HG03135 (cell line): ENCODE measurements around the gene SENP6.
"Not testable (repeated sequence)": the region's sequence is repeated elsewhere in the genome, so short reads cannot be mapped to it uniquely, and the experiment has no call there.

Source experiments
- ATAC-seq: cut with Tn5 transposase; IDR thresholded peaks from one replicate; pipeline ENCODE4 v1.9.1; 2021; ENCODE audit warnings: mild to moderate bottlenecking, moderate library complexity; ENCODE audit not compliant: unreplicated experiment

The SENP6 gene

GRCh38 chr6:75656479-75656878 is 54.8 kb downstream of the SENP6 start:
- ATAC-seq: peak; percentile 45

- no peak for ATAC-seq
Measured at GRCh38 chr6:75657327-75657726, 55.6 kb downstream of the SENP6 start.

- ATAC-seq: no peak
Measured at GRCh38 chr6:75666592-75666991, 64.9 kb downstream of the SENP6 start.

GRCh38 chr6:75673884-75674283 is 72.2 kb downstream of the SENP6 start:
- ATAC-seq: no peak

GRCh38 chr6:75676377-75676776 is 74.7 kb downstream of the SENP6 start:
- no peak for ATAC-seq

GRCh38 chr6:75682548-75682947 is 80.9 kb downstream of the SENP6 start:
- ATAC-seq: not testable (repeated sequence)

- ATAC-seq: not testable (repeated sequence)
Measured at GRCh38 chr6:75683005-75683404, 81.3 kb downstream of the SENP6 start.

- ATAC-seq: not testable (repeated sequence)
Measured at GRCh38 chr6:75687535-75687934, 85.9 kb downstream of the SENP6 start.

GRCh38 chr6:75687937-75688336 is 86.3 kb downstream of the SENP6 start:
- not testable (repeated sequence) for ATAC-seq

GRCh38 chr6:75689576-75689975 is 87.9 kb downstream of the SENP6 start:
- no peak for ATAC-seq

GRCh38 chr6:75691012-75691411 is 89.3 kb downstream of the SENP6 start:
- ATAC-seq: no peak

GRCh38 chr6:75693534-75693933 is 91.9 kb downstream of the SENP6 start:
- no peak for ATAC-seq

GRCh38 chr6:75694406-75694805 is 92.7 kb downstream of the SENP6 start:
- ATAC-seq: no peak

- ATAC-seq: not testable (repeated sequence)
Measured at GRCh38 chr6:75708334-75708733, 106.7 kb downstream of the SENP6 start.

- no peak for ATAC-seq
Measured at GRCh38 chr6:75711173-75711572, 109.5 kb downstream of the SENP6 start.

- ATAC-seq: no peak
Measured at GRCh38 chr6:75719133-75719532, 117.5 kb downstream of the SENP6 start.

- ATAC-seq: no peak
Measured at GRCh38 chr6:75723382-75723781, 121.7 kb downstream of the SENP6 start.

- no peak for ATAC-seq
Measured at GRCh38 chr6:75727206-75727605, 125.5 kb downstream of the SENP6 start.

- ATAC-seq: not testable (repeated sequence)
Measured at GRCh38 chr6:75731029-75731428, 129.3 kb downstream of the SENP6 start.

- peak; percentile 97 for ATAC-seq
Measured at GRCh38 chr6:75735491-75736186, 134.0 kb downstream of the SENP6 start.

- no peak for ATAC-seq
Measured at GRCh38 chr6:75743971-75744370, 142.3 kb downstream of the SENP6 start.

GRCh38 chr6:75745404-75745803 is 143.7 kb downstream of the SENP6 start:
- ATAC-seq: no peak

GRCh38 chr6:75746221-75746620 is 144.5 kb downstream of the SENP6 start:
- ATAC-seq: no peak
